ENCODE data around the gene TMEM40. TPM values are rescaled to one million over a fixed set of nuclear protein-coding genes. Genes with fewer than 3 reads are reported as not detected.

The TMEM40 gene
- total and polyA plus RNA-seq, 9 of the 15 experiments (the other 6 are each of a cell fraction or from before 2014, with no cell fraction given) = 0.11 to 0.31 (median 0.14) TPM; not detected in 6

DNA sequence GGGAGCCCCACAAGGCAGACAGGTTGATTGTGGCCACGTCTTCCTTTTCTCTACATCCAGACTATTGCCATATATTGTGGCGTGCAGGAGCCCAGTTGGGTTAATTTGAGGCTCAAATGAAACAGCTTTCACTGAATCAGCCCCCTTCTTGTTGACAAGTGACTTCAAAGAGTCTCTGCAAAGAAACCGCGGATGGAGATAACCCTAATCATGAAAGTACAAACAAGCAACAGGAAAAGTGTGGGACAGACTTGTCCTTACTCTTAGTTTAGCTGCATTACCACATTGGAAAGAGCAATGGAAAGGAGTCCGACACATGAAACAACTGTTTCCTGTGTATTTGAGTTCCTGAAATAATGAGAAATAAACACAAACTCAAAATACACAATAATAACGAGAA lies 3.3 kb downstream of the TMEM40 start (continued):
- TF ChIP-seq, protein P1, sequence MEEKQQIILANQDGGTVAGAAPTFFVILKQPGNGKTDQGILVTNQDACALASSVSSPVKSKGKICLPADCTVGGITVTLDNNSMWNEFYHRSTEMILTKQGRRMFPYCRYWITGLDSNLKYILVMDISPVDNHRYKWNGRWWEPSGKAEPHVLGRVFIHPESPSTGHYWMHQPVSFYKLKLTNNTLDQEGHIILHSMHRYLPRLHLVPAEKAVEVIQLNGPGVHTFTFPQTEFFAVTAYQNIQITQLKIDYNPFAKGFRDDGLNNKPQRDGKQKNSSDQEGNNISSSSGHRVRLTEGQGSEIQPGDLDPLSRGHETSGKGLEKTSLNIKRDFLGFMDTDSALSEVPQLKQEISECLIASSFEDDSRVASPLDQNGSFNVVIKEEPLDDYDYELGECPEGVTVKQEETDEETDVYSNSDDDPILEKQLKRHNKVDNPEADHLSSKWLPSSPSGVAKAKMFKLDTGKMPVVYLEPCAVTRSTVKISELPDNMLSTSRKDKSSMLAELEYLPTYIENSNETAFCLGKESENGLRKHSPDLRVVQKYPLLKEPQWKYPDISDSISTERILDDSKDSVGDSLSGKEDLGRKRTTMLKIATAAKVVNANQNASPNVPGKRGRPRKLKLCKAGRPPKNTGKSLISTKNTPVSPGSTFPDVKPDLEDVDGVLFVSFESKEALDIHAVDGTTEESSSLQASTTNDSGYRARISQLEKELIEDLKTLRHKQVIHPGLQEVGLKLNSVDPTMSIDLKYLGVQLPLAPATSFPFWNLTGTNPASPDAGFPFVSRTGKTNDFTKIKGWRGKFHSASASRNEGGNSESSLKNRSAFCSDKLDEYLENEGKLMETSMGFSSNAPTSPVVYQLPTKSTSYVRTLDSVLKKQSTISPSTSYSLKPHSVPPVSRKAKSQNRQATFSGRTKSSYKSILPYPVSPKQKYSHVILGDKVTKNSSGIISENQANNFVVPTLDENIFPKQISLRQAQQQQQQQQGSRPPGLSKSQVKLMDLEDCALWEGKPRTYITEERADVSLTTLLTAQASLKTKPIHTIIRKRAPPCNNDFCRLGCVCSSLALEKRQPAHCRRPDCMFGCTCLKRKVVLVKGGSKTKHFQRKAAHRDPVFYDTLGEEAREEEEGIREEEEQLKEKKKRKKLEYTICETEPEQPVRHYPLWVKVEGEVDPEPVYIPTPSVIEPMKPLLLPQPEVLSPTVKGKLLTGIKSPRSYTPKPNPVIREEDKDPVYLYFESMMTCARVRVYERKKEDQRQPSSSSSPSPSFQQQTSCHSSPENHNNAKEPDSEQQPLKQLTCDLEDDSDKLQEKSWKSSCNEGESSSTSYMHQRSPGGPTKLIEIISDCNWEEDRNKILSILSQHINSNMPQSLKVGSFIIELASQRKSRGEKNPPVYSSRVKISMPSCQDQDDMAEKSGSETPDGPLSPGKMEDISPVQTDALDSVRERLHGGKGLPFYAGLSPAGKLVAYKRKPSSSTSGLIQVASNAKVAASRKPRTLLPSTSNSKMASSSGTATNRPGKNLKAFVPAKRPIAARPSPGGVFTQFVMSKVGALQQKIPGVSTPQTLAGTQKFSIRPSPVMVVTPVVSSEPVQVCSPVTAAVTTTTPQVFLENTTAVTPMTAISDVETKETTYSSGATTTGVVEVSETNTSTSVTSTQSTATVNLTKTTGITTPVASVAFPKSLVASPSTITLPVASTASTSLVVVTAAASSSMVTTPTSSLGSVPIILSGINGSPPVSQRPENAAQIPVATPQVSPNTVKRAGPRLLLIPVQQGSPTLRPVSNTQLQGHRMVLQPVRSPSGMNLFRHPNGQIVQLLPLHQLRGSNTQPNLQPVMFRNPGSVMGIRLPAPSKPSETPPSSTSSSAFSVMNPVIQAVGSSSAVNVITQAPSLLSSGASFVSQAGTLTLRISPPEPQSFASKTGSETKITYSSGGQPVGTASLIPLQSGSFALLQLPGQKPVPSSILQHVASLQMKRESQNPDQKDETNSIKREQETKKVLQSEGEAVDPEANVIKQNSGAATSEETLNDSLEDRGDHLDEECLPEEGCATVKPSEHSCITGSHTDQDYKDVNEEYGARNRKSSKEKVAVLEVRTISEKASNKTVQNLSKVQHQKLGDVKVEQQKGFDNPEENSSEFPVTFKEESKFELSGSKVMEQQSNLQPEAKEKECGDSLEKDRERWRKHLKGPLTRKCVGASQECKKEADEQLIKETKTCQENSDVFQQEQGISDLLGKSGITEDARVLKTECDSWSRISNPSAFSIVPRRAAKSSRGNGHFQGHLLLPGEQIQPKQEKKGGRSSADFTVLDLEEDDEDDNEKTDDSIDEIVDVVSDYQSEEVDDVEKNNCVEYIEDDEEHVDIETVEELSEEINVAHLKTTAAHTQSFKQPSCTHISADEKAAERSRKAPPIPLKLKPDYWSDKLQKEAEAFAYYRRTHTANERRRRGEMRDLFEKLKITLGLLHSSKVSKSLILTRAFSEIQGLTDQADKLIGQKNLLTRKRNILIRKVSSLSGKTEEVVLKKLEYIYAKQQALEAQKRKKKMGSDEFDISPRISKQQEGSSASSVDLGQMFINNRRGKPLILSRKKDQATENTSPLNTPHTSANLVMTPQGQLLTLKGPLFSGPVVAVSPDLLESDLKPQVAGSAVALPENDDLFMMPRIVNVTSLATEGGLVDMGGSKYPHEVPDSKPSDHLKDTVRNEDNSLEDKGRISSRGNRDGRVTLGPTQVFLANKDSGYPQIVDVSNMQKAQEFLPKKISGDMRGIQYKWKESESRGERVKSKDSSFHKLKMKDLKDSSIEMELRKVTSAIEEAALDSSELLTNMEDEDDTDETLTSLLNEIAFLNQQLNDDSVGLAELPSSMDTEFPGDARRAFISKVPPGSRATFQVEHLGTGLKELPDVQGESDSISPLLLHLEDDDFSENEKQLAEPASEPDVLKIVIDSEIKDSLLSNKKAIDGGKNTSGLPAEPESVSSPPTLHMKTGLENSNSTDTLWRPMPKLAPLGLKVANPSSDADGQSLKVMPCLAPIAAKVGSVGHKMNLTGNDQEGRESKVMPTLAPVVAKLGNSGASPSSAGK (IDR thresholded peaks at IDR 0.05) = no peak
- TF ChIP-seq KLF6 (CRISPR knock-in tag; IDR thresholded peaks at IDR 0.05; ENCODE audit: borderline replicate concordance) (no peak), SLC30A9 (CRISPR knock-in tag; IDR thresholded peaks at IDR 0.05) (no peak), TOE1 (IDR thresholded peaks at IDR 0.05; ENCODE audit: borderline replicate concordance) (no peak), TOE1 (CRISPR knock-in tag; IDR thresholded peaks at IDR 0.05; ENCODE audit: borderline replicate concordance, low read depth) (no peak), RCOR1 (IDR thresholded peaks at IDR 0.05; ENCODE audit: borderline replicate concordance in 1 of 2, low read depth in 2 of 2, low read length in 2 of 2) (peak in 1 of 2 experiments; percentile 80; a peak in 1 of 4 replicates), TCF7L2 (IDR thresholded peaks at IDR 0.05; ENCODE audit: low read depth, low read length) (peak; percentile 67; the same call in 1 of the 2 replicates), XRCC5 (IDR thresholded peaks at IDR 0.05; ENCODE audit: low read depth, low read length) (no peak), TCF3 (CRISPR knock-in tag; IDR thresholded peaks at IDR 0.05) (peak; percentile 86), HSF4 (CRISPR knock-in tag; IDR thresholded peaks at IDR 0.05; ENCODE audit: borderline replicate concordance) (no peak), NBN (IDR thresholded peaks at IDR 0.05; ENCODE audit: low read depth) (no peak), RFX7 (CRISPR knock-in tag; IDR thresholded peaks at IDR 0.05) (no peak), SMARCA4 (IDR thresholded peaks at IDR 0.05) (peak; percentile 58; the same call in 1 of the 2 replicates), FOXA1 (IDR thresholded peaks at IDR 0.05; ENCODE audit: borderline replicate concordance) (no peak), TRIM28 (IDR thresholded peaks at IDR 0.05) (no peak), CTBP1 (IDR thresholded peaks at IDR 0.05; ENCODE audit: borderline replicate concordance) (peak; percentile 34; the same call in 1 of the 2 replicates), TBP (optimal IDR thresholded peaks at IDR 0.05; ENCODE audit: low read depth, low read length) (no peak)
- TF ChIP-seq, protein P2, sequence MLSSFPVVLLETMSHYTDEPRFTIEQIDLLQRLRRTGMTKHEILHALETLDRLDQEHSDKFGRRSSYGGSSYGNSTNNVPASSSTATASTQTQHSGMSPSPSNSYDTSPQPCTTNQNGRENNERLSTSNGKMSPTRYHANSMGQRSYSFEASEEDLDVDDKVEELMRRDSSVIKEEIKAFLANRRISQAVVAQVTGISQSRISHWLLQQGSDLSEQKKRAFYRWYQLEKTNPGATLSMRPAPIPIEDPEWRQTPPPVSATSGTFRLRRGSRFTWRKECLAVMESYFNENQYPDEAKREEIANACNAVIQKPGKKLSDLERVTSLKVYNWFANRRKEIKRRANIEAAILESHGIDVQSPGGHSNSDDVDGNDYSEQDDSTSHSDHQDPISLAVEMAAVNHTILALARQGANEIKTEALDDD (IDR thresholded peaks at IDR 0.05) = peak; percentile 18; the same call in 1 of the 2 replicates
